Astrocyte of the cerebellum (primary cell): ENCODE data around the gene TXLNB.

Source experiments
- DNase-seq: peaks from one replicate; pipeline ENCODE4 v3.0.0-alpha.2; 2011; ENCODE audit warnings: low read depth
- H3K4me3 ChIP-seq: 2 replicates; pipeline ENCODE4 v1.5.1; 2011; ENCODE audit warnings: mild to moderate bottlenecking, low read depth, low read length, moderate library complexity
- in situ Hi-C: cut with HindIII; loops from 2 replicates; pipeline ENCODE4 v1.10.0; 2017; ENCODE audit warnings: low sequenced_read_pairs
- TF ChIP-seq, protein P1 (sequence below): IDR thresholded peaks from 2 replicates; pipeline ENCODE4 v1.5.1; 2012; ENCODE audit warnings: low read length, low read depth, moderate library complexity, mild to moderate bottlenecking; ENCODE audit errors: missing control alignments

The TXLNB gene

DNA sequence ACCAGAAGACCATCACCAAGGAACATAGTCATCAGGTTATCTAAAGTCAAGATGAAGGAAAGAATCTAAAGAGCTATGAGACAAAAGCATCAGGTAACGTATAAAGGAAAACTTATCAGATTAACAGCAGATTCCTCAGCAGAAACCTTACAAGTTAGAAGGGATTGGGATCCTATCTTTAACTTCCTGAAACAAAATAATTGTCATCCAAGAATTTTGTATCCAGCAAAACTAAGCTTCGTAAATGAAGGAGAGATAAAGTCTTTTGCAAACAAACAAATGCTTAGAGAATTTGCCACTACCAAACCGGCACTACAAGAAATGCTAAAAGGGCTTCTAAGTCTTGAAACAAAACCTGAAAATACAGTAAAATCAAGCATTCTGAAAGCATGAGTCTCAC is 86.0 kb downstream of the TXLNB start:
- no peak for DNase-seq
- in situ Hi-C loops: no loop called here
- no peak overlapping the region for H3K4me3 ChIP-seq
- TF ChIP-seq, protein P1, sequence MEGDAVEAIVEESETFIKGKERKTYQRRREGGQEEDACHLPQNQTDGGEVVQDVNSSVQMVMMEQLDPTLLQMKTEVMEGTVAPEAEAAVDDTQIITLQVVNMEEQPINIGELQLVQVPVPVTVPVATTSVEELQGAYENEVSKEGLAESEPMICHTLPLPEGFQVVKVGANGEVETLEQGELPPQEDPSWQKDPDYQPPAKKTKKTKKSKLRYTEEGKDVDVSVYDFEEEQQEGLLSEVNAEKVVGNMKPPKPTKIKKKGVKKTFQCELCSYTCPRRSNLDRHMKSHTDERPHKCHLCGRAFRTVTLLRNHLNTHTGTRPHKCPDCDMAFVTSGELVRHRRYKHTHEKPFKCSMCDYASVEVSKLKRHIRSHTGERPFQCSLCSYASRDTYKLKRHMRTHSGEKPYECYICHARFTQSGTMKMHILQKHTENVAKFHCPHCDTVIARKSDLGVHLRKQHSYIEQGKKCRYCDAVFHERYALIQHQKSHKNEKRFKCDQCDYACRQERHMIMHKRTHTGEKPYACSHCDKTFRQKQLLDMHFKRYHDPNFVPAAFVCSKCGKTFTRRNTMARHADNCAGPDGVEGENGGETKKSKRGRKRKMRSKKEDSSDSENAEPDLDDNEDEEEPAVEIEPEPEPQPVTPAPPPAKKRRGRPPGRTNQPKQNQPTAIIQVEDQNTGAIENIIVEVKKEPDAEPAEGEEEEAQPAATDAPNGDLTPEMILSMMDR: no peak

- DNase-seq: no peak
- H3K4me3 ChIP-seq: no peak overlapping the region
- in situ Hi-C loops: no loop called here
- TF ChIP-seq, protein P1: no peak
Observed at GRCh38 chr6:139204978-139205377, 86.8 kb downstream of the TXLNB start.

GRCh38 chr6:139201378-139201777 is 90.4 kb downstream of the TXLNB start:
- no peak overlapping the region for H3K4me3 ChIP-seq
- in situ Hi-C loops: no loop called here
- TF ChIP-seq, protein P1: no peak
- DNase-seq: no peak

DNA sequence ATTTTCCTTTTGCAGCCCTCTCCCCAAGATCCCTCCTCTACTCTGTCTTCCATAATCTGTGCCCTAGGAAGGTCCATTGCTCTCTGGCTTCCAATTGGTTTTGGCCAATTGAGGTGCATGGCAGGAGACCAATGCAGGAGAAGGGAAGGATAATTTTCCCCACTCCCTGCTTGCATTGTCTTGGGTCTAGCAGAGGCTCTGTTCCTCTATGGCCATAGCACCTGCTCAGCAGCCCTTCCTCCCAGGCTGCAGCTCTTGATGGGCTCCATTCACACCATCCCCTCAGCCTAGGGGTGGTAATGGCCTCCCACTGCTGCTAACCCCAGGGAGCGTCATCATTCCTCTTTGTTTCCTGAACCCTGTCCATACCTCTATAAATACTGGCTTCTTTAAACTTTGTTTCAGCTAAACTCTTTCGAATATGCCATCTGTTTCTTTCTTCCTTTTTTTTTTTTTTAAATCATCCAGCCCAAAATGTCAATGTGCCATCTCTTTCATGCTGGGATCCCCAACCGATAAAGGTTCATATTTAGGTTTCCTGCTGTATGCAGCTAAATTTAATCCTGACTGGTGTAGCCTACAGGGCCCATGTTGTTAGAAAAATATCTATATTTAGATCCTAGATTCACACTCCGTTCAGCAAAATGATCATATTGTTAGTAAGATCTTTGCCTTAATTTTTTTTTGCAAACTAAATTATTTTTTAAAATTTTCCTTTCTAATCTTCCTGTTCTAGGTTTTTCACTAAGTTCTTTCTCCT is 93.1 kb downstream of the TXLNB start:
- TF ChIP-seq, protein P1: no peak
- DNase-seq: no peak

GRCh38 chr6:139194740-139195139 is 97.1 kb downstream of the TXLNB start:
- no peak for DNase-seq
- TF ChIP-seq, protein P1: no peak
- no peak overlapping the region for H3K4me3 ChIP-seq
- in situ Hi-C loops: no loop called here

More for the DNA sequence above, 93.1 kb downstream of the TXLNB start:
- no peak overlapping the region for H3K4me3 ChIP-seq
- in situ Hi-C loops: no loop called here
